HG02981 (cell line): ENCODE data around the gene PATJ.
"Not testable (repeated sequence)": the region's sequence is repeated elsewhere in the genome, so short reads cannot be mapped to it uniquely, and the experiment has no call there.

Experiments used
- ATAC-seq: cut with Tn5 transposase; IDR thresholded peaks from one replicate; pipeline ENCODE4 v1.9.1; 2021; ENCODE audit warnings: mild to moderate bottlenecking, moderate library complexity; ENCODE audit not compliant: unreplicated experiment

The PATJ gene

DNA sequence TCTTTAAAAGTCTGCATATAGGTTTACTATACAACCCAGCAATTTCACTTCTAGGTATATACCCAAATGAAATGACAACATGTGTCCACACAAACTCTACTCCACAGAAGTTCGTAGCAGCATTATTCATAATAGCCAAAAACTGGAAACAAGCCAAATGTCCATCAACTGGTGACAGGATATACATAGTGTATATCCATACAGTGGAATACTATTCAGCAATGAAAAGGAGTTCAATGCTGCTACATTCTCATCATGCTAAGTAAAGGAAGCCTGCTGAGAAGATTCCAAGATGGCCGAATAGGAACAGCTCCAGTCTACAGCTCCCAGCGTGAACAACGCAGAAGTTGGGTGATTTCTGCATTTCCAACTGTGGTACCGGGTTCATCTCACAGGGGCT is 200.6 kb downstream of the PATJ start:
- no peak for ATAC-seq

GRCh38 chr1:61948685-61949084 is 206.4 kb downstream of the PATJ start:
- ATAC-seq = not testable (repeated sequence)

DNA sequence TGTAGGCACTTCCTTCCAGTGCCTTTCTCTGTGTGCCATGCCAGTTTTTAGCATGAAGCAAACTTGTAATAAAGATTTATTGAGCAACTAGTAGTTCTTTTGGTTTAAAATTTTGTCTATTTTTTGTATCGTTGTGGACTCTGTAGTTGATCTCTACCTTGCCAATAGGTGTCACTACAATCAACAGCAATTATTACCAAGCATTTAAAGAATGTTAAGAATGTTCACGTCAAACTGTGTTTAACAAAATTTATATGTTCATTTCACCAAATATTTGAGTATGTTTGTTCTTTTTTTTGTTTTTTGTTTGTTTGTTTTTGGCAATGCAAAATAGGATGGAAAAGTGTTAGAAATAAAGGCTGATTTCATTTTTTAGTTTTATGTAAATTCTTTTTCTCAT is 208.1 kb downstream of the PATJ start:
- no peak for ATAC-seq

DNA sequence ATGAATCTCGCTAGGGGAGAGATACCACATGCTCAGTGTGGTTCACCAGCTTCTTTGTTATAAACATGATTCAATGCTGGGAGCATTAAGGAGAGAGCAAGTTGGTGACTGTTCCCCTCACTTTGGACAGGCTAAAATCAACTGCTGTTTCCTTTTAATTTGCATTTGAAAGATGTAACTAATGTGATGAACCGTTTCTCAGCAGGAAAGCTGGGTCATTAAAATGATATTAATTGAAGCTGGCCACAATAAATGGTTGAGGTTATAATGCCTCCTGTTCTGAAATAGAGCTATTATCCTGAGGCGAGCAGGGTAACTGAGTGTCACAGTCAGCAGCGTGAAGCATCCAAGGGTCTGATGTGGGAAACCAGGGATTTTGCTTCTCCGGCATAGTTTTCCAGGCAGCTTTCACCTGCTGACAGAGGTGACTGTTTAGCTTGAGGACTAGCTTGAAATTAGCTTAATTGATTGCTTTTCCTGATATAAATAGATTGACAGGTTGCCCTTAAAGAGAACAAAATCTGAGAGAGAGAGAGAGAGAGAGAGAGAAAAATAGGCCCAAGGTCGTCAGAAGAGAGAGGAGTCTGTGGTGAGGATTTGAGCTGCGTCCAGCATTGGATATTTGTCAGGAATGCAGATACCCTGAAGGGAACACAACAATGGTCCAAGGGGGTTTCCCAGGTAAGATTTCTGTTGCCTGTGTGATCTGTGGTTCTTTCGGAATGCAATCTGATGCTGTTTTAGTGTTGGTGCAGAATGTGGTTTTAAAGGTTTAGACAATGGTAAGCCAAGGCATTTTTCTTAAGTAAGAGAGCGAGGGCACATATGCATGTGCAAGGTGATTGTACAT is 209.7 kb downstream of the PATJ start:
- ATAC-seq = no peak

GRCh38 chr1:61952675-61953074 is 210.4 kb downstream of the PATJ start:
- no peak for ATAC-seq

- ATAC-seq = no peak
These were observed 211.0 kb downstream of the PATJ start for GRCh38 chr1:61953076-61953789.

DNA sequence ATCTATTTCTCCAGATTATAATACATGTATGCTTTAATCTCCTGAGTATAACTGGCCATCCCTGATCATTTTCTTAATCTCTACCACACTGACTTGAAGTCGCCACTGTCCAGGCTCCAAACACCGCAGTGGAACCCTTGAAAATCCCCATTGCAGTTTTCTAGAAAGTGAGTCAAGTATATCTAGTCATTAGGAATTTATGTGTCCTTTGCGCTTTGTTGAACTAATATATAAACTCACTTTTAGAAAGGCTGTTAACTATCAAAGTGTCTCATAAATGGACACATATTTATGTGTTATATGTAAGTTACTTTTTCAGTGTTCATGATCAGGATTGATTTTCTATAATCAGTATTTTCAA is 211.5 kb downstream of the PATJ start:
- no peak for ATAC-seq

DNA sequence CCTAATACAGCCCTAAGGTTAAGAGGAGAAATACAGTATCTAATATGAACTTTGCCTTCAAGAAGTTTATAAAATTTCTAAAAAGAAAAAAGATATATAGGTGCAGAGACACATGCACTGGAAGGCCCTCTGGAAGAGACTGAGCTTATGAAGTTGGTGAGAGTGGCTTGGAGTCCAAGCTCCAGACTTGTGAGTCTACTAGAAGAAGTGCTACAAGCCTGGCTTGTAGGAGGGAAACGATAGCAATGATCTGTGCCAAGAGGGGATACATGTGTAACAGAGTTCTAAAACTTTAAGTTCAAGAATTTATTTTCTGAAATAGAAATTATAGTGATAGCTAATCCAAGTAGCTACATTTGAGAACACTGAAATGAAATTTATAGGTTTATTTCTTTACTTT is 213.0 kb downstream of the PATJ start:
- no peak for ATAC-seq

GRCh38 chr1:61956016-61956645 is 213.9 kb downstream of the PATJ start:
- ATAC-seq = no peak

DNA sequence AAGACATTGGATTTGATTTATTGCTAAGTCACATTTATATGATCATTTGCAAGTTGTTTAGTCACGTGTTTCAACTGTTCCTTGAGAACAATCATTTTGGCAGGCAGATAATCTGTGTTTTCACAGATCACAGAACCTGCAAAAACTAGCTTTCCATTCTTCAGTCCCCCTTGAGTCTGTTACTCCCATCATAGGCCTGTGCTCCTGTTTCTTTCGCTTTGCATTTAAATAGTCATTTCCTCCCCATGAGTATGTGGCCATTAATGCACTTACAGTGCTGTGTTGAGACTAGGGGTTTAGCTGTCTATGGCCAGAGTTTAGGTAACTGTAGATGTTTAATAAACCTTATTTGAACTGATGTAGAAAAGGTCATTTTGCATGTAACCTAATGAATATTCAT is 214.5 kb downstream of the PATJ start:
- no peak for ATAC-seq

- no peak for ATAC-seq
These were observed 218.7 kb downstream of the PATJ start for GRCh38 chr1:61961009-61961408.

- ATAC-seq = no peak
These were observed 220.4 kb downstream of the PATJ start for GRCh38 chr1:61962631-61963030.

DNA sequence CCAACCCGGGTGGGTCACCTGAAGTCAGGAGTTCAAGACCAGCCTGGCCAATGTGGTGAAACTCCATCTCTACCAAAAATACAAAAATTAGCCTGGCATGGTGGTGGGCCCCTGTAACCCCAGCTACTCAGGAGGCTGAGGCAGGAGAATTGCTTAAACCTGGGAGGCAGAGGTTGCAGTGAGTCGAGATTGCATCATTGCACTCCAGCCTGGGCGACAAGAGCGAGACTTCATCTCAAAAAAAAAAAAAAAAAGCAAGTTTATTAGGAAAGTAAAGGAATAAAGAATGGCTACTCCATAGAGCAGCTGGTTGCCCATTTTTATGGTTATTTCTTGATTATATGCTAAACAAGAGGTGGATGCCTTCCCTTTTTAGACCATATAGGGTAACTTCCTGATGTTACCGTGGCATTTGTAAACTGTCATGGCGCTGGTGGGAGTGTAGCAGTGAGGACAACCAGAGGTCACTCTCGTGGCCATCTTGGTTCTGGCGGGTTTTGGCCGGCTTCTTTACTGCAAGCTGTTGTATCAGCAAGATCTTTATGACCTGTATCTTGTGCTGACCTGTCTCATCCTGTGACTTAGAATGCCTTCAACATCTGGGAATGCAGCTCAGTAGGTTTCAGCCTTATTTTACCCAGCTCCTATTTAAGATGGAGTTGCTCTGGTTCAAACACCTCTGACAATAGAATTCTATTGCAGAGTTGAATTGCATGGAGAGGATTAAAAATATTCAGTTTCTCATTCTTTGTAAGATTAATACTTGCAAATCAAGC is 224.4 kb downstream of the PATJ start:
- not testable (repeated sequence) for ATAC-seq

GRCh38 chr1:61967750-61968149 is 225.5 kb downstream of the PATJ start:
- no peak for ATAC-seq

- no peak for ATAC-seq
These were observed 226.6 kb downstream of the PATJ start for GRCh38 chr1:61968869-61969268.

DNA sequence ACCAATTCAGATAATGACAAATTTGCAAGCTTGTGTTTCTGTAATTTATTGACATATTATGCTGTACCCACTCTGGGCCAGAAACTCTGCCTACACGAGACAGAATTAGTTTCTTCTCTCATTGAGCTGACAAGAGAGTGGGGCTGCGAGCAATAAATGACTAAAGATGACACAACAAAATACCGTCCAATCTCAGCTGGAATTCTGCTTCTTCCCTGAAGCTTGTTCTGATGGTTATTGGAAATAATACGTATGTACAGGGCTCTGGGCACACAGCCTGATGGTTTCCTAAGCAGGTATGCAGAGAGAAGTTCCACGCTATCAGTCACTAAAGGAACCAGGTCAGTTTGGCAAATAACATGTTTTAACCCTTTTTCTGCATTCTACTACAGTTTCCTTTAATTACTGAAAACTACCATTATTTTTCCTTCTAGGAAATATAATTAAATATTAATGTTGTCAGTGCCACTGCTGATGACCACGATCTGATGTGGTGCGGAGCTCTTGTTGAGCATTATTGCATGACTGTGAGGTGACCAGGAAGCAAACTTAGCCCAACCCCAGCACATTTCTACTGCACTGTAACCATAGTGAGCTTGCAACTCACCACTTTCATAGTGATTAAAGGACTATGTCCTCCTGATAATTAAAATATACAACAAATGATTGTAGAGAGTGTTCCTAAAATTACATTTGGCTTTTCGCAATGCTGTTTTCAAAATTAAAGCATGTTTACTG is 231.0 kb downstream of the PATJ start:
- ATAC-seq = no peak

GRCh38 chr1:61975638-61976037 is 233.4 kb downstream of the PATJ start:
- ATAC-seq = no peak

- ATAC-seq = no peak
These were observed 234.3 kb downstream of the PATJ start for GRCh38 chr1:61976566-61976965.

- ATAC-seq = no peak
These were observed 236.5 kb downstream of the PATJ start for GRCh38 chr1:61978796-61979195.

DNA sequence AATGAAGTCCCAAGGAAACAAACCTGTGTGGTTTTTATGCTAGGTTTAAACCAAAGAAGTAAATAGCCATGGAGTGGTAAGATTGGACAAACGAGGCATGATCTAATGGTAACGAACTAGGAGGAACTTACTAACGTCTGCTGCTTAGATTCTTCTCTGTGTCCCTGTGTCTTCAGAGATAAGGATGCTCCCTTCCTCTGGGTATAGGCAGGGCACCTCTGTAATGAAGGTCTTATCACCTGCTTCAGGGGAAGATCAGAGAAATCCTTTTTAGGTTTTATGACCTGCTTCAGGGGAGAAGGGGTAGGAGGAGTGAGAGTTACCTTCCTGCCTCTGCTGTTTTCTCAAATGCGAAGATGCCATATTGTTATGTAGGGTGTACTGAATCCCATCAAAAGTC is 237.4 kb downstream of the PATJ start:
- no peak for ATAC-seq

DNA sequence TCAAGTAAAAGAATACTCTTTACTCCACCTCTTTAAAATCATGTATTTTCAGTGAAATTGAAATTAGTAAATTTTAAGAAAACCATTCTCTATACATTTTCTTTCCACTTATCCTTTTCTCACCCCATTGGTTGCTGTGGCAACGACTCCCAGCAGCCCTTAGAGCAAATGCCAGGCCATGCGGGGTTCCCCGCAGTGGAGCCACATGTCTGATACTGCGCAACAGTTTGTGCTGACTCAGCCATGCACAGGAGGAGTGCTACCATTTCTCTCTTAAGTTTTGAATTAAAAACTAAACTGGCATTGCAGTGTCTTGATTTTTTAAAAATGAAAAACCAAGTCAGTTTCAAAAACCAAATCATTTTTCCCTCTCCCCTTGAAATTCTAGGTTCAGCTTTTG is 238.3 kb downstream of the PATJ start:
- no peak for ATAC-seq
